DMS79 treated with DMSO at 0.1 percent for 48 hours (cell line): ENCODE measurements around the gene NNMT.

ENCODE experiments used
- DNase-seq: peaks from one replicate; lab custom pipeline; 2025; lab: John Stamatoyannopoulos, UW

NNMT gene

DNA sequence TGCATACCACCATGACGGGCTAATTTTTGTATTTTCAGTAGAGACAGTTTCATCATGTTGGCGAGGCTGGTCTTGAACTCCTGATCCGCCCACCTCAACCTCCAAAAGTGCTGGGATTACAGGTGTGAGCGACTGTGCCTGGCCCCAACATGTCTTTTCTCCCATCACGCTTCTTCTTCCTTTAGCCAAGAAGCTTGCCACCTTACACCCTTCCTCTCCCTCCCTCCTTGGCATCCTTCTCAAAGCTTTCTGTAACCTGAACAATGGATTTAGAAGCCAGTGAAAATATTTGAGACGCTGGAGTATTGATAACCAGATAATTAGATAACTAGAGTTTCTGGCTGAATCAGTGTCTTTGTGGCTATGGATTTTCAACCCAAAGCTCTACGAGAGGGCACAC lies 11.3 kb upstream of the NNMT start:
- no peak for DNase-seq

DNA sequence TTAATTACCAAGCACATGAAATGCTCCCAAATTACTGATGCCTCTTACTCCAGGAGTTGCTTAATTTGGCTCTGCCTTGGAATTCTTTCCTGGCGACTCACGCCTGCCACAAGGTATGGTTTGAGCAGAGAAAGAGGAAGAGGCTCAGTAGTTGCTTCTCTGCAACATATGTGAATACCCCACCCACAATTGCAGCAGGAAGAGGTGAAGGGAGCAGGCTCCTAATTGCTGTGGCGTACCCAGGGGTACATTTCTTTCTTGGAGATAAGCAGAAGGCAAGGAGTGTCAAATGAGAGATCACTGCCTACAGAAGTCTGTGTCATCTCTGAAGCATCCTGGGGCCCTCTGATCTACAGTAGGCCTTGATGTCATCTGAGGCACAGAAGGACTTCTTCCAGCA lies 10.6 kb upstream of the NNMT start:
- no peak for DNase-seq

DNA sequence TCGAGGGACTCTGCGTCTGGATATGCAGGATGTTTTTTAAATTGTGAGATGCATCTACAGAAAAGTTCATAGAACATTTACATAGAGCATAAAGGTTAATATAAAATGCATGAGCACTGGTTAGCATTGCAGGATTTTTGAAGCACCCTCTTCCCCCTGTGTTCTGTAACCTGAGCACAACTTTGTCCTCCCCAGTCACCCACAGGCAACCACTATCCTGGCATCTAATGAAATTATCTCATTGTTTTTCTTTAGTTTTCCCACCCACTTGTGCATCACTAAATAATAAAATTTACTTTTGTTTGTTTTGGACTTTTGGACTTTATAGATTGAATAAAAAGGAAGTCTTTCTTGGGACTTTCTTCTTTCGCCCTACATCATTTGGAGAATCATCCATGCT lies 10.0 kb upstream of the NNMT start:
- DNase-seq: no peak

DNA sequence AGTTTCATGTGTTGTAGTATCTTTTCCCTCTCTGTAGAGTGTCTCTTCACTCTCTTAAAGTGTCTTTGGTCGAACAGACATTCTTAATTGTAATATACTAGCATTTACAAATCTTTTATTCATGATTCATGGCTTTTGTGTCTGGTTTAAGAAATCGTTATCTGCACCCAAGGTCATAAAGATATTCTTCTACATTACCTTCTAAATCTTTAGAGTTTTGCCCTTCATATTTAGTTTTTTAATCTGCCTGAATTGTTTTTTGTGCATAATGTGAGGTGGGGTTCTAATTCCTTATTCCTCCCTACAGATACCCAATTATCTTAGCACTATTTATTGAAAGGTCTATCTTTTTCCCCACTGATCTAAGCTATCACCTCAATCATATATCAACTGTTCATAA lies 9.0 kb upstream of the NNMT start:
- DNase-seq: no peak

DNA sequence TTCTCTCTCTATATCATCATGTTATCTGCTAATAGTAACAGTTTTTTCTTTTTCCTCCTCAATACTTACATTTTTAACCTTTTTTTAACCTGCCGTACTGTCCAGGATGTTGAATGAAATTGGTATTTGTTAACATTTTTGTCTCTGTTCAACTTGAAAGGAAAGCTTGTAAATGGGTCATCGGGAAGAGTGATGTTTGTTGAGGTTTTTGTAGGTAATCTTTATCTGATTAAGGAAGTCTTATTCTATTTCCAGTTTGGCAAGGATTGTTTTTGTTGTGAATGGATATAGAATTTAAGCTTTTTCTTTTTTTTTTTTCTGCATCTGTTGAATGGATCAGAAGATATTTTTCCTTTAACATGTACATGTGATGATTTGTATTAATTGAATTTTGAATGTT lies 8.1 kb upstream of the NNMT start:
- DNase-seq: no peak

DNA sequence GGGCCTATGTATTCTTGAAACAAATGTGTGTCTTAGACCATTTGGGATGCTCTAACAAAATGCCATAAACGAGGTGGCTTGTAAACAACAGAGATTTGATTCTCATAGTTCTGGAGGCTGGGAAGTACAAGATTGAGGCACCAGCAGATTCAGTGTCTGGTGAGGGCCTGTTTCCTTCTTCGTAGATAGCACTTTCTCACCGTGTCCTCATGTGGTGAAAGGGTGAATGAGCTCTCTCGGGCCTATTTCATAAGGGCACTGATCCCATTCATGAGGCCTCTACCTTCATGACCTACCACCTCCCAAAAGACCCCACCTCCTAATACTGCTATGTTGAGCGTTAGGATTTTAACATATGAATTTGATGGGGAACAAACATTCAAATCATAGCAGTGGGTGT lies 6.4 kb upstream of the NNMT start:
- DNase-seq: no peak

DNA sequence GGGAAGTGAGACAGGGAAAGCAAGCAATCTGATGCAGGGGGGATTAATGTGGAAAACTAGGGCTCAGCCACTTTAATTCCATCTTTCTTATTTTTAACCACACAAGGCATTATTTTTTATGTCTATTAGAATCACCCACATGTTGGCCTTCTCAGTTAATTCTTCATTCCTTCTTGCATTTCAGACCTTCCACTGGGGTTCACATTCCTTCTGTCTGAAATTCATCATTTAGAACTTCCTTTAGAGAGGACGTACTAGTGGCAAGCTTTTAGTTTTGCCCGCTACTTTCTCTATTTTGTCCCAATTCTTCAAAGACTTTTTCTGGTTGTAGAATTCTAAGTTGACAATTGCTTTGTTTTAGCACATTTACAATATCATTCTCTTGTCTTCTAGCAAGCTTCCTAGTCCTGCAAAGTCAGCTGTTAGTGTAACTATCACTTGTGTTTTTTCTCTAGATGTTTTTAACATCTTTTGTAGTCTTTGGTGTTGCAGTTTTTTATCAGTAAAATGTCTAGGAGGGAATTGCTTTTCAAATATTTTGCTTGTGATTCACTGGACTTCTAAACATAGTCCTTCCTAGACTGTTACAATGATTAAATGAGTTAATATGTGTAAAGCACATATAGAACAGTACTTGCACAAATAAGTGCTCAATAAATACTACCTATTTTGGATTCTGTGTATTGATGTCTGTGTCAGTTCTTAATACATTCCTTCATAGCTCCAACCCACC lies 5.5 kb upstream of the NNMT start:
- DNase-seq: no peak

DNA sequence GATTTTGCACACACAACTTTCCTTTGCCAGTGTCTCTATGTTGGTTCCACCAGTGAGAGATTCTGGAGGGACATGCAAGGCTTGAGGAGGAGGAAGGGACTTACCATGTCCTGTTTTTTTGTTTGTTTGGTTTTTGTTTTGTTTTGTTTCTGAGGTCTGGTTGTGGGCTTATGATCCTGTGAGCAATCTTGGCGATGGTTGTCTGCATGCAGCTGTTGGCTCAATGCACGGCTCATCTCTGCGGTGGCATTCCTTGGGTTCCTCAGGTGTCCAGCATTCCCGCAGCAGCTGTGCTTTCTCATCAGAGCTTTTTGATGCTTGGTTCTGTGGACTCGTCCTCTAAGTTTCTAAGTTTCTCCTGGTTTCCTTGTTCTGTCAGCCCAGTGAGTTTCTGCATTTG lies 4.8 kb upstream of the NNMT start:
- DNase-seq: no peak

DNA sequence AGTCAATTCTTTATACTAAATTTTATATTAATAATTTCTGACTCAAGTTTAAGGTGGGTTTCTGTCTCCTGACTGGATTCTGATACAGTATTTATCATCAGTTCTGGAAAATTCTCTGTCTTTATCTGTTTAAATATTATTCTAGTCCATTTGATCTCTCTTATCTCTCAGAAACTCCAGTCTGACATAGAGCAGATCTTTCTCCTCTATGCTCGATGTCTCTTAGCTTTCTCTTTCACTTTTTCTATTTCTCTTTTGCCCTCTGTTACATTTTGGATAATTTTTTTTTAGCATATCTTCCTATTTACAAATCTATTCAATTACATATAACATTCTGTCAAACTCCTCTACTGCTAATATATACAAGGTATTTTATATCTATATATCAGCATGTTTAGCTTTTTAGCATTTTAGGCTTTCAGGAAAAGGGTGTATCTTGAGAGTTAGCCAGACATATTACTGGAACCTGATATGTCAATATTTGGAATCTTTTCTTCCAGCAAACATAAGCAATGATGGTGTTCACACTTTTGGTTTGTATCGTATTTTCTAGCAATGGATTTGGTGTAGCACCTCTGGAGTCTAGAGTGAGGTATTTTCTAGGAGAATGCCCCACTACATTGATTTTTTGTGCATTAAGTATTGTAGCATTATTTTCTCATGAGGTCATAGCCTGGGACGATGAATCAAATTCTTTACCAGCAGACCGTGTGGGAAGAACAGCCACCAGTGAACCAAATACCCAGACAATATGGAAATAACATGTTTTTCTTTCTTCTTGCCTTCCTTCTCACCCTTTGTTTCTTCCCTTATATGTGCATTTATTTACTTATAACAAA lies 4.1 kb upstream of the NNMT start:
- DNase-seq: no peak

DNA sequence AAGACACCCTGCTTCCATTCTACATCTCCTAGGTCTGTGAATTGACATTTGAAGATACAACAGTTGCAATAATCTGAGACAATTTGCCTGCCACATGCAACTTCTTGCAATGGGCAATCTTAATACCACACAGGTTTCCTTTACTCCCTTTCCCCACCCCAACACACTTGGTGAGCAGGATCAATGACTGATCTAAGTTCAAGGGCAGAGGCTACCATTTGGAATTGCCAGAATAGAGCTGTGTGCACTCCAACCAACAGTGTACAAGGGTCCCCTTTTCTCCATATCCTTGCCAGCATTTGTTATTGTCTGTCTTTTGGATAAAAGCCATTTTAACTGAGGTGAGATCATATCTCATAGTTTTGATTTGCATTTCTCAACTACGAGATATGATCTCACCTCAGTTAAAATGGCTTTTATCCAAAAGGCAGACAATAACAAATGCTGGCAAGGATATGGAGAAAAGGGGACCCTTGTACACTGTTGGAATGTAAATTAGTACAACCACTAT lies 2.9 kb upstream of the NNMT start:
- no peak for DNase-seq

DNA sequence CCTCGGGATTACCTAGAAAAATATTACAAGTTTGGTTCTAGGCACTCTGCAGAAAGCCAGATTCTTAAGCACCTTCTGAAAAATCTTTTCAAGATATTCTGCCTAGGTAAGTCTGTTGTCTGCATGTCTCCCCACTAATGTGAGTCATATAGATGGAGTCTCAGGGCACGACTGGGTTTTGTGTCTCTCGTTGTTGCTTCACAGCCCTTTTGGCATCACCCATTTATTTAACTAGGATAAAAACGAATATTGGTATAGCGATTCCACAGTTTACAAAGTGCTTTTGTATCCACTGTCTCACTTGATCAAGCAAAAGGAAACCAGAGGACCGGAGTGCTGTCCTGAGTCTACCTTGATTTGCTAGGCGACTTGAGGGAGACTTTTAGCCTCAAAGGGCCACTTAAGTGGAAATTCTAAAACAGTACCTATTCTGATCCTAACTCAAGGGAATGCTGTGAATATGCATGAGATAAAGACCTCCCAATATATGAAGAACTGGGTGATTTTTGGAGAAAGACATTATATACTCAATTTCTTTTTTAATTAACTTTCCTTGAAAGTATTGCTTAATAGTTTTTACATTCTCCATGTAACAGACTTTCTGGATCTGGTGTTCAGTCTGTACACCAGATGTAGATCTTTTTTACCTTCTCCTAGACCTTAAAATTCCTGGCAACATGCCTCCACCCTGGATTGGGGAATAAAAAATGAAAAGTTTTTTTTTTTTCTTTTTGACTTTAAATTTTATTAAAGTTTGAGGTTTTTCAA lies 590 bp downstream of the NNMT start:
- DNase-seq: no peak

DNA sequence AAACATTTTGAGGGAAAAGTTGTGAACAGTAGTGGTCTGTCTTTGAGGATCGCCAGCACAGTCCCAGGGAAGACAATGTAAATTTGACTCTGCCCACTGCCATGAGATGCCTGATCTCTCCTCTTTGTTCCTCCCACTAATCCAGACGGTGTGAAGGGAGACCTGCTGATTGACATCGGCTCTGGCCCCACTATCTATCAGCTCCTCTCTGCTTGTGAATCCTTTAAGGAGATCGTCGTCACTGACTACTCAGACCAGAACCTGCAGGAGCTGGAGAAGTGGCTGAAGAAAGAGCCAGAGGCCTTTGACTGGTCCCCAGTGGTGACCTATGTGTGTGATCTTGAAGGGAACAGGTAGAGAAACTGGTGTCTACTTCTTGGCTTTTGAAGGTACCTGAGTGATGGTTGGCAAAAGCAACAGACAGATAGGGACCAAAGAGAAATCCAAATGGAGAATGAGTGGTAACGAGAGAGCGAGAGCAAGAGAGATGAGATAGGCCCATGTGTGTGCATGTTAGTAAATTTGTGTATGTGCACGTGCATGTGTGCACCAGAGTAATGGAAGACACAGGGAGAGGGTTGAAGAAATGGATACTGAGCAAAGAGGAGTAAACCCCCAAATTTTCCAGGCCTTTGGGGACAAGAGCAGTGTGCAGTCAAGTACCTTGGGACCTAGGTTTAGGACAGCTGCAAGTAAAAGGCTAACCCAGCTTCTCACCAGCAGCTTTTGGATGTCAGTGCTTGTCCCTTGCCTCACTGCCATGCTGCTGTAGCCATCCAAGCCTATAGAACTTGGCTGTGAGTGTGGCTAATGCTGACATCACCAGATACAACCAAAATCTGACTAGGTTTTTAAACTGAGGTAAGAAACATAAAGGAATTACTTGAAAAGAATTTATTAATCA lies 1.9 kb downstream of the NNMT start:
- DNase-seq: no peak

DNA sequence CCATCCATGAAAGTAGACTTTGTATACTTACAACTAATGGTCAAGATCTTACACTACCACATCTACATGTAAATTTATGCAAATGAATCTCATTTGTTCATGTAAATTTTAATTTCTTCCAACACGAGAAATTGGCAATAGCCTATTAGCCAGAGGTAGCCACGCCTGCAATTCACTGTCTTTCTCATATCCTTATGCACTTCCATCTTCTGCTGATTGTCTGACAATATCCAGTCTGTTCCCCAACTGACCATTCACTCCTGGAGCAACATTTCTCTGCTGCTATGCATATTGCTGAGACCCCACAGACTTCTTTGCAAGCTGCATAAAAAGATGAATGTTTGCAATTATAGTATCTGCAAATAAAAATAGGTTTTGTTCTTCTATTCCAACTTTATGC lies 2.5 kb downstream of the NNMT start:
- no peak for DNase-seq

DNA sequence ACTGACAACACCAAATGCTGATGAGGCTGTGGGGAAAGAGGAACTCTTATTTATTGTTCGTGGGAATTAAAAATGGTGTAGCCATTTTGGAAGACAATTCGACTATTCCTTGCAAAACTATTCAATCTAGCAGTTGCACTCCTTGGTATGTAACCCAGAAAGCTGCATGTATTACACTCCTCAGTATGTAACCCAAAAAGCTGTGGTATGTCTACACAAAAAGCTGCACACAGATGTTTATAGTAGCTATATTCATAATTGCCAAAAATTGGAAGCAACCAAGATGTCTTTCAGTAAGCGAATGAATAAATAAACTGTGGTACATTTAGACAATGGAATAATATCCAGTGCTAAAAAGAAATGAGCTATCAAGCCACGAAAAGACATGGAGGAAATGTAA lies 4.9 kb downstream of the NNMT start:
- no peak for DNase-seq

DNA sequence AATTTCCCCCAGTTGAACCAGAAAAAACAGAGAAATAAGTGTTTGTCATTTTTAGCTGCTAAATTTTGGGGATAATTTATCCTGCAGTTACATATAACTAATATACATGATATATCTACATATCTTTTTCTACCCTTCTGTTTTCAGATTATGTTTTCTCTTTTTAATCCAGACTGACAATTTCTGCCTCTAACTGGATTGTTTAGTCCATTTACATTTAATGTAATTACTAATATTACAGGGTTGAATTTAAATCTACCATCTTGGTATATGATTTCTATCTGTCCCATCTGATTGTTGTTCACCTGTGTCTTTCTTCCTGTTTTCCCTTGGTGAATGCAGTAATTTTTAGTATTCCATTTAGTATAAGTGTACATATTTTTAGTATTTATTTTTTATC lies 5.7 kb downstream of the NNMT start:
- DNase-seq: no peak

DNA sequence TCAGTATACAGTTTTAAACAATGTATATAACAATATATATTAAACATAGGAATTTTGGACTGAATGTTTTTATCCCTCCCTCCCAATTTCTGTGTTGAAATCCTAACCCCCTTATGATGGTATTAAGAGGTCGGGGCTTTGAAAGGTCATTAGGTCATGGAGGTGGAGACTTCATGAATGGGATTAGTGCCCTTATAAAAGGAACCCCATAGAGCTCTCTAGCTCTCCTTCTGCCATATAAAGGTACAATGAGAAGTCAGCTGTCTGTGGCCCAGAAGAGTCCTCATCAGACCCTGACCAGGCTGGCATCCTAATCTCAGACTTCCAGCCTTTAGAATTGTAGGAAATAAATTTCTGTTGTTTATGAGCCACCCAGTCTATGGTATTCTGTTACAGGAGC lies 6.5 kb downstream of the NNMT start:
- no peak for DNase-seq

DNA sequence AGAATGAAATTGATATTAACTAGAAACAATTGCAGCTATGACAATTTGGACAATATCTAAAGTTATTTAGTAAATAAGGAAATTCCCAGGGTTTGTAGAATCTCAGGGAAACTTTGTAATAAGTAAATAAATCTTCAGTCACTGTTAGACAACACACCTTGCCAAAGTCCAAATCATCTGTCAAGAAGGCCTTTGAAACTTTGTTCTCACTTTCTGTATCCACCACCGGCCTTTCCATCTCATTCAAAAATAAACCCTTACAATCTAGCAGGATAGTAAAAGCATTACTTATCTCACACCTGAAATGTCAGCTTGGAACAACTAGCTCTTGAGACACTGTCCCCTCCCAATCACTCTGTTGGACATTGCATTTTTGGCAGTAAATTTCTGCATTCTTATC lies 7.9 kb downstream of the NNMT start:
- no peak for DNase-seq

DNA sequence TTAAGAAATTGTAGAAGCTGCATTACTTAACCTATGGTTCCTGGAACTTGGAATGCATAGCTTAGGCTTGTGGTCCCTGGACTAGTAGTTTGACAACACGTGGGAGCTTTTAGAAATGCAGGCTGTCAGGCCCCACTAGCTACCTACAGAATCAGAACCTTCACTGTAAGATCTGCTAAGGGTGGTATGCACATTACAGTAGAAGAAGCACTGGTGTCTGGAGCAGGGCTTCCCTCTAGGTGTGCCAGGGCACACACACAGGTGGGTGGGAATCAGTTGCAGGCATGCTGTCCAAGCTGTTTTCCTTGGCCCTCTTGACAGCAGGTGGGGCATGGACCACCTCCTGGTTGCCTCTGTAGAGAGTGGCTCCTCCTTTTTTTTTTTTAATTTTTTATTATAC lies 8.8 kb downstream of the NNMT start:
- no peak for DNase-seq

DNA sequence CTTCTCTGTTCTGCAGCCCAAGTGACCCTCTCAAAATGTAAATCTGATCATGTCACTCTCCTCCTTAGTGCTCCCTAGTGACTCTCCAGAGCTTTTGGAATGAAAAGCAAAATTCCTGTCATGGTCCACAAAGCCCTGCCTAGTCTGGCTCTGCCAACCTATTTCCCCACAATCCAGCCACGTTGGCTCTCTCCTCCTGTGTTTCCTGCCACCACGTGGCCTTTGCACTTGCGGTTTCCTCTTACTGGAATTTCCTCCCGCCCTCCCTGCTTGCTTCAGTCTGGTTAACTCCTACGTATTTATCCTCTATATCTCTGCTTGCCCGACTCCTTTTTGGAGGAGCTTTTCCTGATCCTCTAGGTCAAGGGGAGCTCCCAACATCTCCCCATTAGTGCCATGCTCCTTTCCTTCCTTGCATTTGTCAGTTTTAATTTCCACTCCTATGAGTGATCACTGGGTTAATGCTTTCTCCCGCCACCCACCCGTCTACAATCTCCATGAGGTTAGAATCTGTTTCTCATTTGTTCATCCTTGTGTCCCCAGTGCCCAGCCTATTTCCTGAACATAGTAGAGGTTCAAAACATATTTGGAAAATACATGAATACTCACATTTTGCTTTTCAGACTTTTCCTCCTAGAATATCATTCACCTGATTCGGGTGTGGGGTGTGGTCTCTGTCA lies 11.5 kb downstream of the NNMT start:
- DNase-seq: no peak

DNA sequence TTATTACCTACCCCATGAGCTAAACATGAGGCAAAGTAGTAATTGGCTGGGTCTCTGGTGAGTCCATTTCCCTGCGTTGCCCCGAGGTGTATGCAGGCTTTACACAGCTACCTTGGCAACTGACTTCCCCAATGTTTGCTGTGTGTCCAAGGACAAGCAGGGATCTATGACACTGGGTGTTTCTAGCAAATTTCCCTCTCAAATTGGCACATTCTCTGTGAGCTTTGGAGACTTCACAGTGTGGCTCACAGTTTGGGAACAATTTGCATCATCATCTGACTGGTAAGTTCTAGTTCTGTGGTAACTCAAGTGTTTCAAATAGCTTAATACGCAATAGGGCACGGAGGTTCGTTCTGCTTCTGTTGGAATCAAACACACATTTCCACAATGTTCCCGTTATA lies 12.5 kb downstream of the NNMT start:
- no peak for DNase-seq

DNA sequence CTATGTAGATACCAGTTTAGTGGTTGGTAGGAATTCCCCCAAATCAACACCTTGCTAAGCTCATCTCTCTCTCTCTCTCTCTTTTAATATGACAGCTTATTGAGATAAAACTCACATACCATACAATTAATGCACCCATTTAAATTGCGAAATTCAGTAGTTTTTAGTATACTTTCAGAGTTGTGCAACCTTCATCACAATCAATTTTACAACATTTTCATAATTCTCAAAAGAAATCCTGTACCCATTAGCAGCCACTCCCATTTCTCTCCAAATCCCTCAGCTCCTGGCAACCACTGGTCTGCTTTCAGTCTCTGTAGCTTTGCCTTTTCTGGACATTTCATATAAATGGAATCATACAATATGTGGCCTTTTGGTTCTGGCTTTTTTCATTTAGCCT lies 13.3 kb downstream of the NNMT start:
- no peak for DNase-seq
